ENCODE results near the gene CELF2.

The CELF2 gene

DNA sequence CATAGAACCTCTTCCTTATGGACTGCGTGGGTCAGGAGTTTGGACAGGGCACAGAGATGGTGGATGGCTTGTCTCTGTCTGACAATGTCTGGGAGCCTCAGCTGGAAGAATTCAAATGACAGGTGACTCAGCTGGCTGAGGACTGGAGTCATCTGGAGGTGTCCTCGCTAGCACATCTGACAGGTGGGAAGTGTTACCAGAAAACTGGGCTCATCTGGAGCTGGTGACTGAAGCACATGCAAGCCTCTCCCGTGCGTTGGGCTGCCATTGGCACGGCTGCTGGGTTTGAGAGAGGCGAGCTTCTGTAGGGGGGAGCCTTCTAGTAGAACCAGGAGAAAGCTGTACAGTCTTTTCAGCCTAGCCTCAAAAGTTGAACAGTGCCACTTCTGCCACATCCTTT lies 71.0 kb downstream of the CELF2 start:
- TF ChIP-seq, protein P1, sequence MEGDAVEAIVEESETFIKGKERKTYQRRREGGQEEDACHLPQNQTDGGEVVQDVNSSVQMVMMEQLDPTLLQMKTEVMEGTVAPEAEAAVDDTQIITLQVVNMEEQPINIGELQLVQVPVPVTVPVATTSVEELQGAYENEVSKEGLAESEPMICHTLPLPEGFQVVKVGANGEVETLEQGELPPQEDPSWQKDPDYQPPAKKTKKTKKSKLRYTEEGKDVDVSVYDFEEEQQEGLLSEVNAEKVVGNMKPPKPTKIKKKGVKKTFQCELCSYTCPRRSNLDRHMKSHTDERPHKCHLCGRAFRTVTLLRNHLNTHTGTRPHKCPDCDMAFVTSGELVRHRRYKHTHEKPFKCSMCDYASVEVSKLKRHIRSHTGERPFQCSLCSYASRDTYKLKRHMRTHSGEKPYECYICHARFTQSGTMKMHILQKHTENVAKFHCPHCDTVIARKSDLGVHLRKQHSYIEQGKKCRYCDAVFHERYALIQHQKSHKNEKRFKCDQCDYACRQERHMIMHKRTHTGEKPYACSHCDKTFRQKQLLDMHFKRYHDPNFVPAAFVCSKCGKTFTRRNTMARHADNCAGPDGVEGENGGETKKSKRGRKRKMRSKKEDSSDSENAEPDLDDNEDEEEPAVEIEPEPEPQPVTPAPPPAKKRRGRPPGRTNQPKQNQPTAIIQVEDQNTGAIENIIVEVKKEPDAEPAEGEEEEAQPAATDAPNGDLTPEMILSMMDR (IDR thresholded peaks at IDR 0.05; ENCODE audit: low read depth, low read length, poor library complexity, severe bottlenecking) = no peak
- TF ChIP-seq EZH2phosphoT487 (IDR thresholded peaks at IDR 0.05; ENCODE audit: borderline replicate concordance, low read length) = no peak
- Histone ChIP-seq H3F3A (ENCODE audit: control insufficient read depth, insufficient read depth) (no peaks in the 10 kb centered on the region), H4K20me1 (ENCODE audit: control insufficient read depth, insufficient read depth, low read depth, low read length) (no peaks in the 10 kb centered on the region), H3K9me3 (ENCODE audit: control insufficient read depth, insufficient read depth, low read length) (no peaks in the 10 kb centered on the region), H3K4me3 (ENCODE audit: low read length) (no peak overlapping the region), H3K27me3 (ENCODE audit: control insufficient read depth, low read length) (peaks cover 13% of the 10 kb centered on the region), H3K9me2 (replicated peaks; ENCODE audit: control insufficient read depth, low read length) (no peaks in the 10 kb centered on the region), H3K27ac (ENCODE audit: low read depth, low read length) (no peak overlapping the region), H3K4me2 (ENCODE audit: low read length) (no peak overlapping the region), H3K79me2 (ENCODE audit: control insufficient read depth, low read length) (no peaks in the 10 kb centered on the region), H3K36me3 (ENCODE audit: control insufficient read depth, low read length) (no peaks in the 10 kb centered on the region), H3K4me1 (ENCODE audit: control insufficient read depth, low read length) (no peaks in the 10 kb centered on the region)

DNA sequence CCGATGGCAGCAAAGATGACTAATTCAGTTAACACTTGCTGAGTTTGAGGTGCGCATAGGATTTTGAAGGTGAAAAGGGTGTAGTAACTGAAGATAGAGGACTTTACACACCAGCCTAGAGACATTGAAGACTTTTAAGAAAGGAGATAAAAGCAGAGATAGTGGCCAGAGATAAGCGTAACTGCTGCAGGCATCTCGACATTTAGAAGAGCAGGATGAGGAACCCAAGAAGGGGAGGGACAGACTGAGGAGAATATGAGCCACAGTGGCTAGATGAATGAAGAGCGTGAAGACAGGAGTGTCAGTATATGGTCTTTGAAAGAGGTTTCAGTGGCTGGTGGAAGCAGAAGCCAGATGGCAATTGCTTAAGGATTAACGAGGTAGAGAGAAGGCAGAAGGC lies 71.6 kb downstream of the CELF2 start:
- no peaks in the 10 kb centered on the region for H3F3A ChIP-seq (ENCODE audit: control insufficient read depth, insufficient read depth)
- H3K9me3 ChIP-seq (ENCODE audit: control insufficient read depth, insufficient read depth, low read length) = no peaks in the 10 kb centered on the region
- H4K20me1 ChIP-seq (ENCODE audit: control insufficient read depth, insufficient read depth, low read depth, low read length) = no peaks in the 10 kb centered on the region
- peaks cover 13% of the 10 kb centered on the region for H3K27me3 ChIP-seq (ENCODE audit: control insufficient read depth, low read length)
- H3K9me2 ChIP-seq (replicated peaks; ENCODE audit: control insufficient read depth, low read length) = no peaks in the 10 kb centered on the region
- TF ChIP-seq, protein P1 (IDR thresholded peaks at IDR 0.05; ENCODE audit: low read depth, low read length, poor library complexity, severe bottlenecking) = no peak
- no peak overlapping the region for H3K4me3 ChIP-seq (ENCODE audit: low read length)
- no peak overlapping the region for H3K27ac ChIP-seq (ENCODE audit: low read depth, low read length)
- no peaks in the 10 kb centered on the region for H3K79me2 ChIP-seq (ENCODE audit: control insufficient read depth, low read length)
- no peaks in the 10 kb centered on the region for H3K36me3 ChIP-seq (ENCODE audit: control insufficient read depth, low read length)
- no peak overlapping the region for H3K4me2 ChIP-seq (ENCODE audit: low read length)
- no peaks in the 10 kb centered on the region for H3K4me1 ChIP-seq (ENCODE audit: control insufficient read depth, low read length)

DNA sequence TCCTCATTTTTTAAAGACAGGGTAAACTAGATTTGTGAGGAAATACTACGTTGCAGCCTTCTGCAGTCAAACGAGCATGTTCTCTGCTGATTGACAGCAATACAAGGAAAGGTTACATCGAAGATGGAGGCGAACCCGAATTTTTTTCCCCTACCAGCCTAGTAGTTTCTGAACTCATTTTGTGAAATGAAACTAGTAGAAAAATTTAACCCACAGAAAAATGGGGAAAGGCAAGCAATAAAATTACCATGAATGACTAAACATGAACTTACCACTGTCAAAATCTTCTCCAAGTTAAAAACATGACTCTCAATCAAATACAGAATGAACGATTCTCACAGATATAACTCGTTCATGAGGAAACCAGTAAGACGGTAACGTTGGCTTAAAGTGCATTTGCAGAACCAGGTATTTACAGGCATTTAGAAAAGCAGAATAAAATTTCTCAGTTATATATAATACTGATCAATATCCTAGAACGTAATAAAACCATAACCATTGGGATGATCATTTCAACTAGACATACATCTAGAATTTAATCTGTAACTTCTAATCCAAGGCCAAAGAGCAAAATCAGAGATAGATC lies 73.9 kb downstream of the CELF2 start:
- no peak overlapping the region for H3K27ac ChIP-seq (ENCODE audit: low read depth, low read length)
- no peaks in the 10 kb centered on the region for H3K4me1 ChIP-seq (ENCODE audit: control insufficient read depth, low read length)
- H3K79me2 ChIP-seq (ENCODE audit: control insufficient read depth, low read length) = no peaks in the 10 kb centered on the region
- TF ChIP-seq, protein P1 (IDR thresholded peaks at IDR 0.05; ENCODE audit: low read depth, low read length, poor library complexity, severe bottlenecking) = no peak
- H3K9me2 ChIP-seq (replicated peaks; ENCODE audit: control insufficient read depth, low read length) = no peaks in the 10 kb centered on the region
- H3K27me3 ChIP-seq (ENCODE audit: control insufficient read depth, low read length) = peaks cover 14% of the 10 kb centered on the region
- no peak overlapping the region for H3K4me2 ChIP-seq (ENCODE audit: low read length)
- H3K36me3 ChIP-seq (ENCODE audit: control insufficient read depth, low read length) = no peaks in the 10 kb centered on the region
- no peak overlapping the region for H3K4me3 ChIP-seq (ENCODE audit: low read length)
- no peaks in the 10 kb centered on the region for H3K9me3 ChIP-seq (ENCODE audit: control insufficient read depth, insufficient read depth, low read length)
- H3F3A ChIP-seq (ENCODE audit: control insufficient read depth, insufficient read depth) = no peaks in the 10 kb centered on the region
- H4K20me1 ChIP-seq (ENCODE audit: control insufficient read depth, insufficient read depth, low read depth, low read length) = no peaks in the 10 kb centered on the region

Measured in DOHH2 (cell line).